Measurements from ENCODE around the gene PLEKHB1. TPM values are rescaled to one million over a fixed set of nuclear protein-coding genes. Genes with fewer than 3 reads are reported as not detected.

PLEKHB1 gene
- total and polyA plus RNA-seq, 10 of the 15 experiments (the other 5 are each of a cell fraction or from before 2014, with no cell fraction given) = 0.58 to 2.6 (median 1.5) TPM; not detected in 1

DNA sequence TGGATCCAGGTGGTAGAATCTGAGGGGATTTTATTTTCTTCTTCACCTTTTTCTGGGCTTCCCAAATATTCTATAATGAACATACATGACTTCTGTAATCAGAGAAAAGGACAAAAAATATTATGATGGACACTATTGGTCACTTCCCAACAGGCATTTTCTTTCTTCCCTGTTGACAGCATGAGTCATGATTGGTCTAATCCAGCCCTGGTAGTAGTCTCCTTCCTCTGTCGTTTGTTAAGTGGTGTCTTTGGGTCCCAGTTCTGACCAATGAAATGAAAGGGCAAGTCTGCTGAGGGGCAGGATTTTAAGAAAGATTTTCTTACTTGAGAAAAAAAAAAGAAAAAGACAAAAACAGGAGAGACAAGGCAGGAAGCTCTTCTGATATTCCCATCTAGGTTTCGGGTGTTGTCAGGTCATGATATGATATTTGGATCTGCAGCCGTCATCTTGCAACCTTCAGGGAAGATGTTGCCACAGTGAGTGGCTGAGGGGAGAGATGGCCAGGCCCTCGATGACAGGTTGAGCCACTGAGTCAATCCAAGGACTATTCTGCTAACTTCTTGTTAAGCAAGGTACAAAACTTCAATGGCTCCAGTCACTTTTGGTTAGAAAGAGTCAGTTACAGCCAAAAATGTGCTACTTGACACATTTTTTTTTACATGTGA lies 23.3 kb upstream of the PLEKHB1 start (continued):
- TF ChIP-seq BCL11A (IDR thresholded peaks at IDR 0.05; ENCODE audit: low read depth, low read length) = no peak

DNA sequence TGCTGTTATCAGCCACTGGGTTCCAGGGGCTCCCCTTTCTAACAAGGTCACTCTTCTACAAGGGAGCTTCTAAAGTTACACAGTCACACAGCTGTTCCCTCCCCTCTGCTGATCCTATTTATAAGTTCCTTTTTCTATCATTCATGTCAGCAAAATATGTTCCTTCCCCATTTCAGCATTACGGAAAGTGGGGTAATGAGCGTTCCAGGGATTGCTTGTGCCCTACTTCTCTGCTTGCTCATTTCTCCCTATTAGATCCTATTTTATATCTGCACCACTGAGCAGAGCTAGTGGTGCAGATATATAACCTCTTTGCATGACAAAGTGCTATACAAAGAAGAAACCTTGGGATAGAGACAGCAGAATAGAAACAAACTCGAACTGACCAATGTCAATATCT lies 22.7 kb upstream of the PLEKHB1 start:
- Histone ChIP-seq H3K36me3 (ENCODE audit: control insufficient read depth in 2 of 2, insufficient read depth in 2 of 2, low read length in 1 of 2) (no peaks in the 10 kb centered on the region), H3K4me3 (no peak overlapping the region), H3K79me2 (ENCODE audit: control insufficient read depth, insufficient read depth, low read length) (no peaks in the 10 kb centered on the region), H2AFZ (ENCODE audit: control insufficient read depth, low read depth, low read length) (no peak overlapping the region), H3K4me1 (ENCODE audit: control insufficient read depth, insufficient read depth, low read length) (no peaks in the 10 kb centered on the region), H3K4me2 (ENCODE audit: control insufficient read depth, insufficient read depth) (no peak overlapping the region), H3K27ac (ENCODE audit: control insufficient read depth, insufficient read depth) (no peak overlapping the region), H4K20me1 (ENCODE audit: control insufficient read depth, insufficient read depth) (no peaks in the 10 kb centered on the region), H3K27me3 (replicated peaks in 1 of 2; ENCODE audit: control insufficient read depth in 2 of 2, insufficient read depth in 2 of 2, low read length in 1 of 2) (no peaks in the 10 kb centered on the region), H3K9me3 (replicated peaks; ENCODE audit: control insufficient read depth, insufficient read depth, low read length) (no peaks in the 10 kb centered on the region), H3K9ac (ENCODE audit: control insufficient read depth, insufficient read depth, low read length) (no peak overlapping the region)
- no peak for FAIRE-seq
- no peak for ATAC-seq
- 0% methylated on average over 3 of the region's 3 CpGs for WGBS (ENCODE audit: insufficient coverage, insufficient replicate concordance, low lambda C conversion rate, missing lambda C conversion rate)
- in situ Hi-C loops (cut with MboI) (no loop called here), intact Hi-C loops (cut with micrococcal nuclease; ENCODE audit: unreplicated experiment) (no loop called here)
- no TSS peak for BruUV-seq (replicated peaks)
- ChIA-PET CTCF (interaction anchor here (0.6 to 6.4 kb wide), 7 partner anchors 12 to 307 kb away, joined by 3 to 173 read pairs (median 3); partner anchors contain the start of gene PLEKHB1), POLR2A (interaction anchor here (0.6 kb wide), 1 partner anchor 60 kb away, joined by 6 read pairs; no protein-coding TSS in a partner anchor), SMC1A (ENCODE audit: uncharacterized antibody, unreplicated experiment) (interaction anchor here (0.5 to 5.6 kb wide), 5 partner anchors 38 to 202 kb away, joined by 3 to 79 read pairs (median 3); no protein-coding TSS in a partner anchor), RAD21 (ENCODE audit: unreplicated experiment) (interaction anchor here (2.6 to 4.3 kb wide), 3 partner anchors 38 to 308 kb away, joined by 20 to 64 read pairs (median 29); no protein-coding TSS in a partner anchor)
- no peak for DNase-seq (ENCODE audit: low read depth, low spot score)
- no peak for TF ChIP-seq NFIC (IDR thresholded peaks at IDR 0.05; ENCODE audit: low read depth, low read length)
- TF ChIP-seq, protein P1, sequence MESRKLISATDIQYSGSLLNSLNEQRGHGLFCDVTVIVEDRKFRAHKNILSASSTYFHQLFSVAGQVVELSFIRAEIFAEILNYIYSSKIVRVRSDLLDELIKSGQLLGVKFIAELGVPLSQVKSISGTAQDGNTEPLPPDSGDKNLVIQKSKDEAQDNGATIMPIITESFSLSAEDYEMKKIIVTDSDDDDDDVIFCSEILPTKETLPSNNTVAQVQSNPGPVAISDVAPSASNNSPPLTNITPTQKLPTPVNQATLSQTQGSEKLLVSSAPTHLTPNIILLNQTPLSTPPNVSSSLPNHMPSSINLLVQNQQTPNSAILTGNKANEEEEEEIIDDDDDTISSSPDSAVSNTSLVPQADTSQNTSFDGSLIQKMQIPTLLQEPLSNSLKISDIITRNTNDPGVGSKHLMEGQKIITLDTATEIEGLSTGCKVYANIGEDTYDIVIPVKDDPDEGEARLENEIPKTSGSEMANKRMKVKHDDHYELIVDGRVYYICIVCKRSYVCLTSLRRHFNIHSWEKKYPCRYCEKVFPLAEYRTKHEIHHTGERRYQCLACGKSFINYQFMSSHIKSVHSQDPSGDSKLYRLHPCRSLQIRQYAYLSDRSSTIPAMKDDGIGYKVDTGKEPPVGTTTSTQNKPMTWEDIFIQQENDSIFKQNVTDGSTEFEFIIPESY (IDR thresholded peaks at IDR 0.05) = no peak
- no peak for TF ChIP-seq MXI1 (IDR thresholded peaks at IDR 0.05; ENCODE audit: low read depth, low read length)
- no peak for TF ChIP-seq SIN3A (IDR thresholded peaks at IDR 0.05; ENCODE audit: low read depth, low read length)
- TF ChIP-seq, protein P2, sequence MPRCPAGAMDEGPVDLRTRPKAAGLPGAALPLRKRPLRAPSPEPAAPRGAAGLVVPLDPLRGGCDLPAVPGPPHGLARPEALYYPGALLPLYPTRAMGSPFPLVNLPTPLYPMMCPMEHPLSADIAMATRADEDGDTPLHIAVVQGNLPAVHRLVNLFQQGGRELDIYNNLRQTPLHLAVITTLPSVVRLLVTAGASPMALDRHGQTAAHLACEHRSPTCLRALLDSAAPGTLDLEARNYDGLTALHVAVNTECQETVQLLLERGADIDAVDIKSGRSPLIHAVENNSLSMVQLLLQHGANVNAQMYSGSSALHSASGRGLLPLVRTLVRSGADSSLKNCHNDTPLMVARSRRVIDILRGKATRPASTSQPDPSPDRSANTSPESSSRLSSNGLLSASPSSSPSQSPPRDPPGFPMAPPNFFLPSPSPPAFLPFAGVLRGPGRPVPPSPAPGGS (IDR thresholded peaks at IDR 0.05; ENCODE audit: borderline replicate concordance, insufficient read depth, low read depth, low read length, poor library complexity, severe bottlenecking) = no peak
- TF ChIP-seq SMAD1 (IDR thresholded peaks at IDR 0.05; ENCODE audit: low read depth, partially characterized antibody) = no peak
- no peak for TF ChIP-seq ZNF274 (IDR thresholded peaks at IDR 0.05; ENCODE audit: insufficient read depth, insufficient read length)
- no peak for TF ChIP-seq ZNF207 (IDR thresholded peaks at IDR 0.05; ENCODE audit: borderline replicate concordance)
- TF ChIP-seq, protein P3, sequence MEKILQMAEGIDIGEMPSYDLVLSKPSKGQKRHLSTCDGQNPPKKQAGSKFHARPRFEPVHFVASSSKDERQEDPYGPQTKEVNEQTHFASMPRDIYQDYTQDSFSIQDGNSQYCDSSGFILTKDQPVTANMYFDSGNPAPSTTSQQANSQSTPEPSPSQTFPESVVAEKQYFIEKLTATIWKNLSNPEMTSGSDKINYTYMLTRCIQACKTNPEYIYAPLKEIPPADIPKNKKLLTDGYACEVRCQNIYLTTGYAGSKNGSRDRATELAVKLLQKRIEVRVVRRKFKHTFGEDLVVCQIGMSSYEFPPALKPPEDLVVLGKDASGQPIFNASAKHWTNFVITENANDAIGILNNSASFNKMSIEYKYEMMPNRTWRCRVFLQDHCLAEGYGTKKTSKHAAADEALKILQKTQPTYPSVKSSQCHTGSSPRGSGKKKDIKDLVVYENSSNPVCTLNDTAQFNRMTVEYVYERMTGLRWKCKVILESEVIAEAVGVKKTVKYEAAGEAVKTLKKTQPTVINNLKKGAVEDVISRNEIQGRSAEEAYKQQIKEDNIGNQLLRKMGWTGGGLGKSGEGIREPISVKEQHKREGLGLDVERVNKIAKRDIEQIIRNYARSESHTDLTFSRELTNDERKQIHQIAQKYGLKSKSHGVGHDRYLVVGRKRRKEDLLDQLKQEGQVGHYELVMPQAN (conservative IDR thresholded peaks at IDR 0.05) = no peak
- TF ChIP-seq, protein P4, sequence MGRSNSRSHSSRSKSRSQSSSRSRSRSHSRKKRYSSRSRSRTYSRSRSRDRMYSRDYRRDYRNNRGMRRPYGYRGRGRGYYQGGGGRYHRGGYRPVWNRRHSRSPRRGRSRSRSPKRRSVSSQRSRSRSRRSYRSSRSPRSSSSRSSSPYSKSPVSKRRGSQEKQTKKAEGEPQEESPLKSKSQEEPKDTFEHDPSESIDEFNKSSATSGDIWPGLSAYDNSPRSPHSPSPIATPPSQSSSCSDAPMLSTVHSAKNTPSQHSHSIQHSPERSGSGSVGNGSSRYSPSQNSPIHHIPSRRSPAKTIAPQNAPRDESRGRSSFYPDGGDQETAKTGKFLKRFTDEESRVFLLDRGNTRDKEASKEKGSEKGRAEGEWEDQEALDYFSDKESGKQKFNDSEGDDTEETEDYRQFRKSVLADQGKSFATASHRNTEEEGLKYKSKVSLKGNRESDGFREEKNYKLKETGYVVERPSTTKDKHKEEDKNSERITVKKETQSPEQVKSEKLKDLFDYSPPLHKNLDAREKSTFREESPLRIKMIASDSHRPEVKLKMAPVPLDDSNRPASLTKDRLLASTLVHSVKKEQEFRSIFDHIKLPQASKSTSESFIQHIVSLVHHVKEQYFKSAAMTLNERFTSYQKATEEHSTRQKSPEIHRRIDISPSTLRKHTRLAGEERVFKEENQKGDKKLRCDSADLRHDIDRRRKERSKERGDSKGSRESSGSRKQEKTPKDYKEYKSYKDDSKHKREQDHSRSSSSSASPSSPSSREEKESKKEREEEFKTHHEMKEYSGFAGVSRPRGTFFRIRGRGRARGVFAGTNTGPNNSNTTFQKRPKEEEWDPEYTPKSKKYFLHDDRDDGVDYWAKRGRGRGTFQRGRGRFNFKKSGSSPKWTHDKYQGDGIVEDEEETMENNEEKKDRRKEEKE (IDR thresholded peaks at IDR 0.05) = no peak
